HL-60/S4 (cell line): ENCODE results near the gene ASCL5.

ENCODE experiments used
- in situ Hi-C: fragments of 300-500 bp; cut with MboI; formaldehyde crosslinking; loops from 2 replicates; pipeline ENCODE4 v1.14.3; 2022; ENCODE audit warnings: low sequenced_read_pairs

Gene ASCL5

GRCh38 chr1:201137024-201137392, 10.0 kb upstream of the ASCL5 start:
- in situ Hi-C loops = no loop called here

GRCh38 chr1:201136355-201137023, 9.5 kb upstream of the ASCL5 start:
- in situ Hi-C loops = no loop called here

- in situ Hi-C loops = no loop called here
These were observed 7.4 kb upstream of the ASCL5 start for GRCh38 chr1:201134405-201134804.

- in situ Hi-C loops = no loop called here
These were observed 4.4 kb upstream of the ASCL5 start for GRCh38 chr1:201131398-201131797.

- in situ Hi-C loops = no loop called here
These were observed 2.0 kb upstream of the ASCL5 start for GRCh38 chr1:201128962-201129361.

GRCh38 chr1:201128476-201128875, 1.5 kb upstream of the ASCL5 start:
- in situ Hi-C loops = no loop called here

GRCh38 chr1:201127755-201128455, 921 bp upstream of the ASCL5 start:
- in situ Hi-C loops = no loop called here

- in situ Hi-C loops = no loop called here
These were observed 537 bp downstream of the ASCL5 start for GRCh38 chr1:201126463-201126831.

- in situ Hi-C loops = no loop called here
These were observed 1.2 kb downstream of the ASCL5 start for GRCh38 chr1:201125800-201126199.

GRCh38 chr1:201125019-201125418, 2.0 kb downstream of the ASCL5 start:
- in situ Hi-C loops = no loop called here

- in situ Hi-C loops = no loop called here
These were observed 3.1 kb downstream of the ASCL5 start for GRCh38 chr1:201123866-201124265.

- in situ Hi-C loops = no loop called here
These were observed 4.5 kb downstream of the ASCL5 start for GRCh38 chr1:201122321-201122957.

- in situ Hi-C loops = no loop called here
These were observed 7.5 kb downstream of the ASCL5 start for GRCh38 chr1:201119206-201120197.

- in situ Hi-C loops = no loop called here
These were observed 10.9 kb downstream of the ASCL5 start for GRCh38 chr1:201116091-201116490.

- in situ Hi-C loops = no loop called here
These were observed 11.5 kb downstream of the ASCL5 start for GRCh38 chr1:201115390-201115937.

GRCh38 chr1:201114245-201115131, 12.5 kb downstream of the ASCL5 start:
- in situ Hi-C loops = no loop called here

GRCh38 chr1:201113451-201114244, 13.3 kb downstream of the ASCL5 start:
- in situ Hi-C loops = no loop called here

GRCh38 chr1:201112926-201113325, 14.1 kb downstream of the ASCL5 start:
- in situ Hi-C loops = no loop called here

GRCh38 chr1:201112173-201112731, 14.7 kb downstream of the ASCL5 start, which contains the start of gene CACNA1S:
Gene CACNA1S, minus strand, starts transcription at chr1:201112426. Its CDS starts 87 bp downstream, at chr1:201112339.
- in situ Hi-C loops = no loop called here
